Stimulated activated CD4-positive, alpha-beta T cell treated with anti-CD3 and anti-CD28 coated beads, Interleukin-4, amount 100 ng/mL, for 4 hours (primary cell): ENCODE data around the gene PEX10.

Experiments used
- DNase-seq, 2 experiments: peaks; one replicate each; pipeline ENCODE4 v3.0.0-alpha.2; 2020

PEX10 gene

DNA sequence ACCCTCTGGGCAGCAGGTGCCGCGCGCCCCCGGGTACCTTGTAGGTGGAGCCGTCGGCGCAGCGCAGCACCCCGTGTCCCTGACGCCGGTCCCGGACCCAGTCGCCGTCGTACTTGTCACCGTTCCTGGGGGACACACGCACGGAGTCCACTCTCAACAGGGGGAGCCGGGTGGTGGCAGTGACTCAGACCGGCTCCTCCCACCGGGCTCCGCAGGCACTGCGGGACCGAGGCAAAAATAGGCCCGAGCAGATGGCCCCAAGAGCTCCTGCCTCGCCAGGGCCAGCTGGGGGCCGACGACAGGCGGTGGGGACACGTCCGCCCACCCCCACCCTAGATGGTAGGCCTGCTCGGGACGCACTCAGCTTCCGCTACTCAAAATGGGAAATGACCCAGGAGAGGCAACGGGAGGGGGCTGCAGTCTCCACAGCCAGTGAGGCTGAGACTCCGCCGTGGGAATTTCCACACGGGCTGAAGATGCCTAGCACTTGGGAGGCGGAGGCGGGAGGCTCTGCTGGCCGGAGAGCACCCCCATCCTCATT is 27.4 kb downstream of the PEX10 start:
- no peak for DNase-seq

DNA sequence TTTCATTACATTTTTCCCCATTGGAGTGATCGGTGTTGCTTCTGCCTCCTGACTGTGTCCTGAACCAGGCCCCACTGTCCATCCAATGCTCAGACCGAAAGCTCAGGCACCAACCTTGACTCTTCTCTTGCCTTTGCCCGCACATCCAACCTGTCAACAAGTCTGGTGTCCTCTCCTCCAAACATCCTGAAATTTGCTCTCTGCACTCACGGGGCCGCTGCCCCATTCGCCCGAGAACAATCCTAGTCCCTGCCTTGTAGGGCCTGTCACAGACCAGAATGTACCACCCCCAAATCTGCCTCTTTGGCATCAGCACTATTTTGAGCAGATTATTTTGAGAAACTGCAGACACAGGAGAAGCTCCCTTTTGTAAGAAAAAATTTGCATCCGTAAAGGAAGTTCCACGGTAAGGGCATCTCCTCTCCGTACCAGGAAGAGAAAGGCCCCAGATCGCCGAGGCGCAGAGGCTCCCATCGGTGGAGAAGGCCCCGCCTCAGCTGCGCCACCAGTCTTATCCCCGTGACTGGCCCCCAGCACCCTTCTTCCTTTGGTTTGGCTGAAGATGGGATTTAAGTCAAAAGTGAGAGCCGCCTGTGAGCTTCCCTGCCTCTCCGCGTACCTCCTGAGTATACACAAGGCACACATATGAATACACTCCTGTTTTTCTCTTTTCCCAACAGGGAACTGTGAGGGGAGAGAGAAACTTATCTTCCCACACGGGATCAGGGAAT is 28.1 kb downstream of the PEX10 start:
- DNase-seq = no peak

DNA sequence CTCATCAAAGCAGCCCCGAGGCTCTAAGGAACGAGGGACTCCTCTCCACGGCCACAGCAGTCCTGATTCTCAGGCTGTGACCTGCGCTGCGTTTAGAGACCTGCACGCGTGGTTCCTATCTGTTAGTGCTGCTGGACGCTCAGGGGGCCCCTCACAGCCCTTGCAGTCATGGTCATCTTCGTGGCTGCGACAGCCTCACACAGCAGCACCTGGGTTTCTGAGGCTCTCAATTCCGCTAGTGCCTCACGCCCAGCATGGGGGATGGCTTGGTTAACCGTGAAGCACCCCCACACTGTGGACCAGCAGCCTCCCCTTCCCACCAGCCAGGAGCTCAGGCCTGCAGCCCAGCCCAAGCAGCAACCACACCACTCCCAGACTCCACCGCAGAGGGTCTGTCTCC is 28.8 kb downstream of the PEX10 start:
- no peak for DNase-seq

GRCh38 chr1:2382621-2383361 is 29.6 kb downstream of the PEX10 start:
- DNase-seq = peak in 1 of 2 experiments; percentile 24

DNA sequence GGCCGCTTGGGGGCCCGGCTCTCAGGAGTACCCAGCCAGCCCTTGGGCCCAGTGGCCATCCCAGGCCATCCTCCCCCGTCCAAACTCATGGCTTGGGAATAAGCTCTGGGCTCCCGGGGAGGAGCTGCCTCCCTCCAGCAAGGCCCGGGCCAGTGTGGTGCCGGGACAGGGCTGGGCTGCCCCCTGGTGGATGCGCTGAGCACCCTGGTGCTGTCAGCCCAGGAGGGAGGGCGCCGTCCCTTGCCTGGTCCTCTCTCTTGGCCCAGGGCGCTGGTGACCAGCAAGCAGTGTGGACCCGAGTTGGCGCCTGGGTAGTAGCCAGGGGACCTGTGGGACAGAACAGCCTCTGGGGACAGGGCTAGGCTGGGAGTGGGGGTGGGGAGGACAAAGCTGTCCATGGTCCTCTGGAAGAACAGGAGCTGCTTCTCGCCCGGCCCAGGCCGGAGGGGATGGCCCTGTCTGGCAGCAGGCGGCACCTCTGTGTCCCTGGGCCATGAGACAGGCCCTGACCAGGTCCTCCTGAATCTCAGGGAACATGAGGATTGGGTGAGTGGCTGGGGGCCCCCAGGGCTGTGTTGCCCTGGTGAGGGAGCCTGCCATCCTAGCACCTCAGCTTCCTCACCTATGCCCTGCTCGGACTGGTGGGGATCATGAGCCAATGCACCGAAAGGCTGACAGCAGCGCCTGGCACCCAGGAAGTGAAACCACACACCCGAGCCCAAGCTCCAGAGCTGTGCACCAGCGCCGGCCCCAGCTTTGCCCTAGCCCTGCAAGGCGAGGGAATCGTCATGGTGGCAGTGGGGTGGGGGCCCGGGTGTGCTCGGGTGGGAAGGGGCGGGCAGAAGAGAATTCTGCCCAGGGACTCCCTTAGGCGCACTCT is 30.4 kb downstream of the PEX10 start:
- peak; percentile 63 to 79 for DNase-seq

- no peak for DNase-seq
Measured at GRCh38 chr1:2380816-2381591, 31.4 kb downstream of the PEX10 start.

DNA sequence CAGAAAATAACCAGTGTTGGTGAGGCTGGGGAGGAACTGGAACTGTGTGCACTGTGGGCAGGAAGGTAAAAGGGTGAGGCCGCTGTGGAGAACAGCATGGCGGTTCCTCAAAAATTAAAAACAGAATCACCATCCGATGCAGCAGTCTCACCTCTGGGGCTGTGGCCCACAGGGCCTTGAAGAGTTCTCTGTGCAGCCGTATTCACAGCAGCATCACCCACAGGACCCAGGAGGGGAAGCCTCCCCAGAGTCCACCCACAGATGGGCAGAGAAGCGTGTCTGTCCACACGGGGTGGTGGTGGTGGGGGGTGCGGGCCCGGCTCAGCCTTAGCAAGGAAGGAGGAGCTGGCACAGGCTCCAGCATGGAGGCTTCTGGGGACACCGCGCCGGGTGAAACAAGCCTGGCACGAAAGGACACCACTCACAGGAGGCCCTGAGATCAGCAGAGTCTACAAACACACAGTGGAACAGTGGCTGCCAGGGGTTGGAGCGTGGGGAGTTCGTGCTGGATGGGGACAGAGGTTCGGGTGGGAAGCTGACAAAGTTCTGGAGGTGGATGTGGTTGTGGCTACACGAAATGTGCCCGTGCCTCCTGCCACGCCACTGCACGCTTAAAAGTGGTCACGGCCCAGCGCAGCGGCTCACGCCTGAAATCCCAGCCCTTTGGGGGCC is 32.5 kb downstream of the PEX10 start:
- DNase-seq = no peak

DNA sequence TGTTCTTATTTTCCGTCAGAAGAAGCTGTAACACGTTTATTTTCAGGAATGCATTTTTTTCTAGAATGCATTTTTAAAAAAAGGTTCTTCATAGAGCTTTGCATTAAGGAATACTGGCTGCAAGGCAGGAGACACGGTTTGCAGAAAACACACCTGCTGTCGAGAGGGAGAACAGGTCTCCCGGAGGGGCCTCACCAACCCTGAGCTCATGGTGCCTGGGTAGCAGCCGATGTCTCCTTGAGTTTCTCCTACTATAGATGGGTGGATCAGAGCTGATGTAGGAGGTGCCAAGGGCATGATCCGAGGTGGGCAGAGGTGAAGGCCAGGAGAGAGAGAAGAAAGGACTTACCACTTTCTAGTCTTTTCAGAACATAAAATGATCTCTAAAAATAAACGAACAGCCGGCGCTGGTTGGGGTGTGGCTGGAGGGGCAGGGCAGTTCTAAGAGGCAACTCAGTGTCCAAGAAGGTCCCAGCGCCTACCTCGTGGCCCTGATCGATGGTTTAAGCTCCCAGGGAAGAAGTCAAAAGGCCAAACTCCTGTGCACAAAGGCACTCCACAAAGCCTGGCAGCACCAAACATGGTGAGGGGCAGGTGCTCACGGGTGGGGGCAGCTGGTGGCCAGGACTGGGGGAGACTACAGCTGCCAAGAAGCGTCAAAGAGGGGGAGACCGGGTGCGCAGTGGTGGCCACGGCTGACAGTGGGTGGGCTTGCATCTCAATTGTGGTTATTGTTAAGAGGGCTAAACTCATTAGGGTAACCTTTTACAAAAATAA is 33.2 kb downstream of the PEX10 start:
- no peak for DNase-seq

- DNase-seq = no peak
Measured at GRCh38 chr1:2378441-2378851, 33.9 kb downstream of the PEX10 start.

DNA sequence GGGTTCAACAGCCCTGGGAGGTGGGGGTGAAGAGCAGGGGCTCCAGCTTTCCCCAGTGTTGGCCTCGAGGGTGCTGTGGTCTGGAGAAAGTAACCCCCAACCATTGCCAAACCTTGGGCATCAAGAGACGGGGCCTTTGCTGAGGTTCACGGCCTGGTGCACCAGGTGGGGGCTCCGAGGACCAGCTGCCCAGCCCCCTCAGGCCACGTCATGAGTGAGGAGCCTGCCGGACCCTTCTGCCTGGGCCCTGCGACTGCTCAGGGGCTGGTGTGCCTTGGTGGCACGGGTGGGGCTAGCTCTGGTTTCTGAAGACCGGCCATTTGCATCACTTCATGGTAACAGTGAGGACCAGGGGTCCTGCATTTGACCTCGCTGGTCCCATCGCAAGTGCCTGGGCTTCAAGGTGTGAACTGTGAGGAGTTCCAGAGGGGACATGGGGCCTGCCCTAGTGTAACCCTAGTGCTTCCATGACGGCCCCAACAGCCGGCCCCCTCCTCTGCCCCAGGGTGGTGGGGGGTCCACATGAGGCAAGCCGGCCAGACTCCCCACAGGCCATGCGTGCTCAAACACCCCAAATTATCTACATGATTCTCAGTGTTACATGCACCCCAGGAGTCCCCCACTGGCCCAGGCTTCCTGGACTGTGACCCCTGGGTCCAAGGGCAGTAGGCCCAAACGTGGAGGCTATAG is 34.5 kb downstream of the PEX10 start:
- no peak for DNase-seq

GRCh38 chr1:2376931-2377672 is 35.3 kb downstream of the PEX10 start:
- DNase-seq = no peak

GRCh38 chr1:2376261-2376741 is 36.1 kb downstream of the PEX10 start:
- DNase-seq = no peak

GRCh38 chr1:2375923-2376260 is 36.5 kb downstream of the PEX10 start:
- no peak for DNase-seq

DNA sequence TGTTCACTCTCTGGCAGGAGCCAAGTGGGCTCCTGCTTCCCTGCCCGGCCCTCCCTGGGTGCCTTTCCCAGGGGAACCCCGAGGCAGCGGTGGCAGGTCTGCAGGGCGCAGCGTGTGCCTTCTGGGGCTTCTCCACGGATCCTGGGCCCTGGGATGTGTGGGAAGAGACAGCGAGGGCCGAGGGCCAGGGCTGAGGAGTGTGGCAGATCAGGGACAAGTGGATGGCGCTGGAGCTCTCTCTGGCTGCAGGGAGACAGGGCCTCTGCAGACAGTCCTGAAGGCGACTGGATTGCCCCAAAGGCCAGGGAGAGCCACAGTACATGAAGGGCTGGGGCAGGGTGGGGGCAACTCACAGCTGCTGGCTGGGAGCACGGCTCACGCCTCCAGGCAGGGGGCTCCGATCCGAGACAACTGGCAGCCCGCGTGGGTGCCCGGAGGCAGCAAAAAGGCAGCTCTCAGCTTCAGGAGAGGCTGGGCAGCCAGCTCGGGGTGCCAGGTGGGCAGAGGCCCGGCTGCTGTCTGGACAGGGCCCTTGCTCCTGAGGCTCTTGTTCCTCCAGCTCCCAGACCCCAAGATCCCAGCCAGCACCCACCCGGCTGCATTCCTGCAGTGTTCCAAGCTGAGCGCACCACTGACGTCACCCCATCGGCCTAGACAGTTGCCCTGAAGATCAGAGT is 37.0 kb downstream of the PEX10 start:
- DNase-seq = no peak

- no peak for DNase-seq
Measured at GRCh38 chr1:2374252-2375155, 37.9 kb downstream of the PEX10 start.

GRCh38 chr1:2373551-2374251 is 38.7 kb downstream of the PEX10 start:
- DNase-seq = no peak
